OCI-M2 (cell line): ENCODE measurements around the gene TMEM176B.
A peak's percentile ranks its signal among the peaks of the same experiment; 100 is the strongest.
"Not testable (repeated sequence)": the region's sequence is repeated elsewhere in the genome, so short reads cannot be mapped to it uniquely, and the experiment has no call there.

Experiments
- DNase-seq: peaks from one replicate; lab custom pipeline; 2025; ENCODE audit not compliant: unreplicated experiment; lab: John Stamatoyannopoulos, UW

TMEM176B gene

GRCh38 chr7:150791746-150792452 lies 8.3 kb downstream of the TMEM176B start:
- DNase-seq = no peak

- no peak for DNase-seq
Observed at GRCh38 chr7:150791304-150791703, 8.9 kb downstream of the TMEM176B start.

GRCh38 chr7:150790416-150791075 lies 9.6 kb downstream of the TMEM176B start:
- no peak for DNase-seq

GRCh38 chr7:150788474-150789269 lies 11.5 kb downstream of the TMEM176B start:
- DNase-seq = no peak

GRCh38 chr7:150787321-150788281 lies 12.6 kb downstream of the TMEM176B start:
- DNase-seq = peak; percentile 65

- DNase-seq = no peak
Observed at GRCh38 chr7:150784954-150785353, 15.2 kb downstream of the TMEM176B start.

- DNase-seq = no peak
Observed at GRCh38 chr7:150784120-150784736, 15.9 kb downstream of the TMEM176B start.

GRCh38 chr7:150781961-150782360 lies 18.2 kb downstream of the TMEM176B start:
- no peak for DNase-seq

GRCh38 chr7:150781103-150781502 lies 19.1 kb downstream of the TMEM176B start:
- no peak for DNase-seq

- no peak for DNase-seq
Observed at GRCh38 chr7:150780292-150780691, 19.9 kb downstream of the TMEM176B start.

GRCh38 chr7:150778738-150779301 lies 21.3 kb downstream of the TMEM176B start:
- peak; percentile 64 for DNase-seq

GRCh38 chr7:150778014-150778737 lies 22.0 kb downstream of the TMEM176B start:
- no peak for DNase-seq

- DNase-seq = not testable (repeated sequence)
Observed at GRCh38 chr7:150774131-150774530, 26.0 kb downstream of the TMEM176B start.

GRCh38 chr7:150769768-150770167 lies 30.4 kb downstream of the TMEM176B start:
- no peak for DNase-seq

- DNase-seq = no peak
Observed at GRCh38 chr7:150766334-150766709, 33.8 kb downstream of the TMEM176B start.

GRCh38 chr7:150759479-150759878 lies 40.7 kb downstream of the TMEM176B start:
- DNase-seq = no peak

GRCh38 chr7:150756858-150757257 lies 43.3 kb downstream of the TMEM176B start:
- no peak for DNase-seq

GRCh38 chr7:150756166-150756565 lies 44.0 kb downstream of the TMEM176B start:
- DNase-seq = no peak

- no peak for DNase-seq
Observed at GRCh38 chr7:150755473-150756099, 44.6 kb downstream of the TMEM176B start.
